ENCODE data around the gene ELOVL7.
"Not testable (repeated sequence)": the region's sequence is repeated elsewhere in the genome, so short reads cannot be mapped to it uniquely, and the experiment has no call there.

ELOVL7 gene

GRCh38 chr5:60792438-60792837 lies 51.6 kb downstream of the ELOVL7 start:
- DNase-seq: no peak

- DNase-seq: no peak
Measured at GRCh38 chr5:60789551-60789950, 54.5 kb downstream of the ELOVL7 start.

- DNase-seq: no peak
Measured at GRCh38 chr5:60788863-60789513, 55.1 kb downstream of the ELOVL7 start.

GRCh38 chr5:60779466-60779865 lies 64.6 kb downstream of the ELOVL7 start:
- no peak for DNase-seq

GRCh38 chr5:60776343-60776742 lies 67.7 kb downstream of the ELOVL7 start:
- no peak for DNase-seq

GRCh38 chr5:60765019-60765709 lies 78.9 kb downstream of the ELOVL7 start:
- no peak for DNase-seq

- no peak for DNase-seq
Measured at GRCh38 chr5:60763061-60763460, 81.0 kb downstream of the ELOVL7 start.

- DNase-seq: no peak
Measured at GRCh38 chr5:60754495-60754894, 89.6 kb downstream of the ELOVL7 start.

- no peak for DNase-seq
Measured at GRCh38 chr5:60744682-60745081, 99.4 kb downstream of the ELOVL7 start.

GRCh38 chr5:60743511-60744314 lies 100.4 kb downstream of the ELOVL7 start:
- no peak for DNase-seq

- no peak for DNase-seq
Measured at GRCh38 chr5:60740322-60740721, 103.7 kb downstream of the ELOVL7 start.

- no peak for DNase-seq
Measured at GRCh38 chr5:60738933-60739332, 105.1 kb downstream of the ELOVL7 start.

GRCh38 chr5:60738461-60738860 lies 105.6 kb downstream of the ELOVL7 start:
- no peak for DNase-seq

GRCh38 chr5:60730858-60731257 lies 113.2 kb downstream of the ELOVL7 start:
- DNase-seq: not testable (repeated sequence)

- DNase-seq: no peak
Measured at GRCh38 chr5:60727033-60727679, 116.9 kb downstream of the ELOVL7 start.

- DNase-seq: no peak
Measured at GRCh38 chr5:60724126-60724525, 119.9 kb downstream of the ELOVL7 start.

- DNase-seq: no peak
Measured at GRCh38 chr5:60722416-60722815, 121.7 kb downstream of the ELOVL7 start.

GRCh38 chr5:60719329-60719728 lies 124.7 kb downstream of the ELOVL7 start:
- DNase-seq: no peak

GRCh38 chr5:60718166-60718892 lies 125.7 kb downstream of the ELOVL7 start:
- no peak for DNase-seq

GRCh38 chr5:60715201-60715928 lies 128.7 kb downstream of the ELOVL7 start:
- DNase-seq: not testable (repeated sequence)

- no peak for DNase-seq
Measured at GRCh38 chr5:60712950-60713349, 131.1 kb downstream of the ELOVL7 start.

- not testable (repeated sequence) for DNase-seq
Measured at GRCh38 chr5:60711892-60712291, 132.2 kb downstream of the ELOVL7 start.

All from activated CD4-positive, alpha-beta T cell treated with anti-CD3 and anti-CD28 coated beads, Interleukin-2, amount 50 U/mL, for 48 hours (primary cell).